Measurements from ENCODE around the gene MAP2K6.

MAP2K6 gene

DNA sequence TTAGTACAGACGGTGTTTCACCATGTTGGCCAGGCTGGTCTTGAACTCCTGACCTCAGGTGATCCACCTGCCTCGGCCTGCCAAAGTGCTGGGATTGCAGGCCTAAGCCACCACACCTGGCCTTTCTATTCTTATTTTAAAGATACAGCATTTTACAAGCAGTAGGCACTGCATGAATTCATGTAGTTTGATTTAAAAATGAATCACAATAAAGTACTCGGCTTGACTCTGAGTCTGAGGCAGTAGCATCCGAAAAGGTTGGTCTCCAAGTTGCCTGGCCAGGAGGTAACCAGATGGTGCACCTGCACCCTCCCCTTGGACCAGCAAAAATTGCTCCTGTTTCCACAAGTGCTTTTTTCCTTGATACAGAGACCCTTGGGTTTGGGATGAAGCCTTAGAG lies 35.6 kb downstream of the MAP2K6 start:
- H3K4me2 ChIP-seq (ENCODE audit: low read depth, low read length, poor library complexity, severe bottlenecking): no peak overlapping the region
- no peaks in the 10 kb centered on the region for H3K9me2 ChIP-seq (replicated peaks; ENCODE audit: low read depth, low read length)
- H3K9me3 ChIP-seq (ENCODE audit: insufficient read depth, low read depth, low read length): no peaks in the 10 kb centered on the region
- H4K20me1 ChIP-seq (ENCODE audit: insufficient read depth, low read length, poor library complexity, severe bottlenecking): peaks cover 55% of the 10 kb centered on the region
- H3K27me3 ChIP-seq (ENCODE audit: insufficient read depth, low read length, poor library complexity, severe bottlenecking): no peaks in the 10 kb centered on the region
- H3K4me3 ChIP-seq (ENCODE audit: low read length, poor library complexity, severe bottlenecking): no peak overlapping the region
- peaks cover 12% of the 10 kb centered on the region for H3K4me1 ChIP-seq (ENCODE audit: insufficient read depth, low read length, poor library complexity, severe bottlenecking)
- H3K36me3 ChIP-seq (ENCODE audit: insufficient read depth, low read length): no peaks in the 10 kb centered on the region
- H3K9ac ChIP-seq (ENCODE audit: low read depth, low read length, poor library complexity, severe bottlenecking): no peak overlapping the region
- no peak overlapping the region for H2AFZ ChIP-seq (ENCODE audit: low read length)
- H3K79me2 ChIP-seq (ENCODE audit: insufficient read depth, low read length): peaks cover 4% of the 10 kb centered on the region; the same call in 1 of the 2 replicates
- no peak for TF ChIP-seq EZH2phosphoT487 (IDR thresholded peaks at IDR 0.05; ENCODE audit: borderline replicate concordance)
- TF ChIP-seq, protein P1, sequence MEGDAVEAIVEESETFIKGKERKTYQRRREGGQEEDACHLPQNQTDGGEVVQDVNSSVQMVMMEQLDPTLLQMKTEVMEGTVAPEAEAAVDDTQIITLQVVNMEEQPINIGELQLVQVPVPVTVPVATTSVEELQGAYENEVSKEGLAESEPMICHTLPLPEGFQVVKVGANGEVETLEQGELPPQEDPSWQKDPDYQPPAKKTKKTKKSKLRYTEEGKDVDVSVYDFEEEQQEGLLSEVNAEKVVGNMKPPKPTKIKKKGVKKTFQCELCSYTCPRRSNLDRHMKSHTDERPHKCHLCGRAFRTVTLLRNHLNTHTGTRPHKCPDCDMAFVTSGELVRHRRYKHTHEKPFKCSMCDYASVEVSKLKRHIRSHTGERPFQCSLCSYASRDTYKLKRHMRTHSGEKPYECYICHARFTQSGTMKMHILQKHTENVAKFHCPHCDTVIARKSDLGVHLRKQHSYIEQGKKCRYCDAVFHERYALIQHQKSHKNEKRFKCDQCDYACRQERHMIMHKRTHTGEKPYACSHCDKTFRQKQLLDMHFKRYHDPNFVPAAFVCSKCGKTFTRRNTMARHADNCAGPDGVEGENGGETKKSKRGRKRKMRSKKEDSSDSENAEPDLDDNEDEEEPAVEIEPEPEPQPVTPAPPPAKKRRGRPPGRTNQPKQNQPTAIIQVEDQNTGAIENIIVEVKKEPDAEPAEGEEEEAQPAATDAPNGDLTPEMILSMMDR (conservative IDR thresholded peaks at IDR 0.05; ENCODE audit: low read length): no peak
- no peaks in the 10 kb centered on the region for H3F3A ChIP-seq (ENCODE audit: low read depth)

DNA sequence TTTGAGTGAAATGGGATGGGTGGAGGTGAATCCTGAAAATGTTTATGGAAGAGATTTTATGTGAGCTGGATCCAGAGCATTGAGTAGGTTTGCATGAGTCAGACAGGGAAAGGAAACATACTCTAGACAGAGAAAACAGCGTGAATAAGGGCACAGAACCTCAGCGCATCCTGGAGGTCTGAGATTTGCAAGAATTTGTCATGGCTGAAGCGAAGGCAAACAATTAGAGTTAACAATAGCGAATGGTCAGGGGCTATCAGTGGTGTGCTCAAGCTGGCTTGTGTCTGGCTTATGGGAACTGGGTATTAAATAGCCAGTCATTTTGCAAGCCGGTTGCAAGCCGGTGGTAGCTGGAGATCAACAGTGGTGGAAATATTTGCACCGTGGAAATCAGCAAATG lies 36.4 kb downstream of the MAP2K6 start:
- Histone ChIP-seq H3F3A (ENCODE audit: low read depth) (no peaks in the 10 kb centered on the region), H4K20me1 (ENCODE audit: insufficient read depth, low read length, poor library complexity, severe bottlenecking) (peaks cover 52% of the 10 kb centered on the region), H3K79me2 (ENCODE audit: insufficient read depth, low read length) (peaks cover 4% of the 10 kb centered on the region; the same call in 1 of the 2 replicates), H3K4me2 (ENCODE audit: low read depth, low read length, poor library complexity, severe bottlenecking) (no peak overlapping the region), H2AFZ (ENCODE audit: low read length) (no peak overlapping the region), H3K9me3 (ENCODE audit: insufficient read depth, low read depth, low read length) (no peaks in the 10 kb centered on the region), H3K36me3 (ENCODE audit: insufficient read depth, low read length) (no peaks in the 10 kb centered on the region), H3K9me2 (replicated peaks; ENCODE audit: low read depth, low read length) (no peaks in the 10 kb centered on the region), H3K27me3 (ENCODE audit: insufficient read depth, low read length, poor library complexity, severe bottlenecking) (no peaks in the 10 kb centered on the region), H3K4me1 (ENCODE audit: insufficient read depth, low read length, poor library complexity, severe bottlenecking) (peaks cover 10% of the 10 kb centered on the region), H3K4me3 (ENCODE audit: low read length, poor library complexity, severe bottlenecking) (no peak overlapping the region), H3K9ac (ENCODE audit: low read depth, low read length, poor library complexity, severe bottlenecking) (no peak overlapping the region)
- TF ChIP-seq EZH2phosphoT487 (IDR thresholded peaks at IDR 0.05; ENCODE audit: borderline replicate concordance): no peak
- TF ChIP-seq, protein P1 (conservative IDR thresholded peaks at IDR 0.05; ENCODE audit: low read length): no peak

DNA sequence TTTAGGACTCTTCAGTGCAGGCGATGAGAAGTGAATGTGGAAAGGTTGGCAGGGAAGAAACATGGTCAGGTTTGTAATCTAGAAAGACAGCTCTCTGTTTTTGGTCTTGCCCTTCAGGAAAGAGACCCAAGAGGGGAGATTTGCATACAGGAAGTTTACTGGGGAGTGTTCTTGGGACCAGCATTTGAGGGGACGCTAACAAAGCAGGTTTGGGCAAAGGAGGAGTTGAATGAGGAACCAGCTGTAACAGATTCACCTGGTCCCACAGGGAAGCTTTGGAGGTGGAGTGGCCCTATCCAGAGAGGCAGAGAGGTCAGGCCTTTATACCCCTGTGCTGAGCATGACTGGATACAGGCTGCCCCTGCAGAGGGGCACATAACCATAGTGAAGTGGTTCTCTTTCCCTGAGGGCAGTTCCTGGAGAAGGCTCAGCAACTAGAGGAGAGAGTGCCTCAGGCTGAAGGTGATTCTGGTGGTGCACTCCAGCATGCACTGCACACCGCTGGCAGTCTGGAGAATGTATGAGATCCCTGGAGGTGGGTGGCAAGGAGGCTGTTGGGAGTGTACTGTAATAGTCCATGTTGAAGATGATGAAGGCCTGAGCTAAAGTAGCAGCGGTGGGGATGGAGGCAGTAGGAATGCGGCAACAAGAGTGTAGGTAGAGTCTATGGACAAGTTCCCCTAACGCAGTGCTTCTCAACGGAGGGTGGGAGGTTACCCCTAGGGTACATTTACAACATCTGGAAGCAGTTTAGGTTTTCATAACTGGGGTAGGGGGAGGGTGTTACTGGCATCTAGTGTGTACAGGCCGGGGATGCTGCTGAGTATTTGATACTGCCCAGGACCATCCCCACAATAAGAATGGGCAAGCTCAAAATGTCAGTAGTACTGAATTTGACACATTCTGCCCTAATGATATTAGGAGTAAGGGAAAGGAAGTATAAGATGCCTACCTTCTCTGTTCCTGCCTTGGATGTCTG lies 37.2 kb downstream of the MAP2K6 start:
- Histone ChIP-seq H3K4me1 (ENCODE audit: insufficient read depth, low read length, poor library complexity, severe bottlenecking) (peaks cover 10% of the 10 kb centered on the region), H3K4me2 (ENCODE audit: low read depth, low read length, poor library complexity, severe bottlenecking) (no peak overlapping the region), H3F3A (ENCODE audit: low read depth) (no peaks in the 10 kb centered on the region), H3K79me2 (ENCODE audit: insufficient read depth, low read length) (peaks cover 4% of the 10 kb centered on the region; the same call in 1 of the 2 replicates), H2AFZ (ENCODE audit: low read length) (no peak overlapping the region), H3K36me3 (ENCODE audit: insufficient read depth, low read length) (no peaks in the 10 kb centered on the region), H3K9me3 (ENCODE audit: insufficient read depth, low read depth, low read length) (no peaks in the 10 kb centered on the region), H4K20me1 (ENCODE audit: insufficient read depth, low read length, poor library complexity, severe bottlenecking) (peaks cover 53% of the 10 kb centered on the region), H3K27me3 (ENCODE audit: insufficient read depth, low read length, poor library complexity, severe bottlenecking) (no peaks in the 10 kb centered on the region), H3K9me2 (replicated peaks; ENCODE audit: low read depth, low read length) (no peaks in the 10 kb centered on the region), H3K4me3 (ENCODE audit: low read length, poor library complexity, severe bottlenecking) (no peak overlapping the region), H3K9ac (ENCODE audit: low read depth, low read length, poor library complexity, severe bottlenecking) (no peak overlapping the region)
- TF ChIP-seq, protein P1 (conservative IDR thresholded peaks at IDR 0.05; ENCODE audit: low read length): no peak
- TF ChIP-seq EZH2phosphoT487 (IDR thresholded peaks at IDR 0.05; ENCODE audit: borderline replicate concordance): no peak
